Activated CD4-positive, alpha-beta T cell treated with anti-CD3 and anti-CD28 coated beads for 1 hour (primary cell): Measurements from ENCODE around the gene MAEA.

Experiments used
- DNase-seq: peaks from one replicate; pipeline ENCODE4 v3.0.0-alpha.2; 2020

Gene MAEA

GRCh38 chr4:1250527-1250812 lies 39.2 kb upstream of the MAEA start:
- DNase-seq, result no peak

GRCh38 chr4:1250921-1251772 lies 38.5 kb upstream of the MAEA start:
- DNase-seq, result no peak

GRCh38 chr4:1251773-1252066 lies 38.0 kb upstream of the MAEA start:
- DNase-seq, result no peak

- no peak for DNase-seq
These were observed 36.7 kb upstream of the MAEA start for GRCh38 chr4:1252928-1253492.

DNA sequence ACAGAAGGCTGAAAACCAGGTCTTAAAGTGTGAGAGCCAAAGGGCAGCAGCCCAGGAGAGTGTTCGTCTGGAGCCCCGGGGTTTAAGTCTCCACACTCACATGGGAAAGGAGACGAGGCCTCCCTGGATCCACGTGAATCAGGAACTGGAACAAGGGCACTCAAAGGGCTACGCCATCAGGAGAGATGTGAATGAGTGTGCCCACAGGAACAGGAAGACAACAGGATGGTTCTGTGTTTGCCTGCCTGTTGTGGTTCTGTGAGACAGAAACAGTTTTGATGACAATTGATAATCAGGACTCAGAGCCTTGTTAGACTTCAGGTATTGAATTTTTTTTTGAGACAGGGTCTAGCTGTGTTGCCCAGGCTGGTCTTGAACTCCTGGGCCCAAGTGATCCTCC lies 35.9 kb upstream of the MAEA start:
- no peak for DNase-seq

DNA sequence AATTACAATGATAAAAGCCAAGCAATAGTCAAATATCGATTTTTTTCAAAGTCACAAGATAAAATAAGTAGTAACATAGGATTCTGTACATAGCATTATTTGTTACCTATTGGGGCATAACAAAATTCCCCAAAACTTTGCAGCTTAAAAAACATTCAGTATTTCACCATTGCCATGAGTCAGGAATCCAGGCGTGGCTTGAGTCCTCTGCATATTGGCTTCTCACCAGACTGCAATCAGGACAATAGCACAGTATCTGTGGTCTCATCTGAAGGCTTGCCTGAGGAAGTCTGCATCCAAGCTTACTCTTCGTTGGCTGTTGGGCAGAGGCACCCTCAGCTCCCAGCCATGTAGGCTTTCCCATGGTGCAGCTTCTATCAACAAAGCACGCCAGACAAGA lies 34.5 kb upstream of the MAEA start:
- no peak for DNase-seq

- DNase-seq, result no peak
These were observed 34.0 kb upstream of the MAEA start for GRCh38 chr4:1255699-1256098.

- no peak for DNase-seq
These were observed 31.2 kb upstream of the MAEA start for GRCh38 chr4:1258457-1258856.

DNA sequence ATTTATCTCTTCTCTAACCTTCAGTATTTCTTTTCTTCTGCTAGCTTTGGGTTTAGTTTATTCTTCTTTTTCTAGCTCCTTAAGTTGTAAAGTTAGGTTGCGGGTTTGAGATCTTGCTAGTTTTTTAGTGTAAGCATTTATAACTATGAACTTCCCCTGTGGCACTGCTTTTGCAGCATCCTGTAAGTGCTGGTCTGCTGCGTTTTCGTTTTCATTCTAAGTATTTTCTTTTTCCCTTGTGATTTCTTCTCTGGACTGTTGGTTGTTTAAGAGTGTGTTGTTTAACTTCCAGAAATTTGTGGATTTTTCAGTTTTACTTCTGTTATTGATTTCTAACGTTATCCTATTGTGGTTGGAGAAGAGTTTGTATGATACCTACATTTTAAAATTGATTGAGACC lies 29.7 kb upstream of the MAEA start:
- no peak for DNase-seq

- no peak for DNase-seq
These were observed 29.1 kb upstream of the MAEA start for GRCh38 chr4:1260418-1261106.

GRCh38 chr4:1261107-1261928 lies 28.4 kb upstream of the MAEA start:
- DNase-seq, result no peak

DNA sequence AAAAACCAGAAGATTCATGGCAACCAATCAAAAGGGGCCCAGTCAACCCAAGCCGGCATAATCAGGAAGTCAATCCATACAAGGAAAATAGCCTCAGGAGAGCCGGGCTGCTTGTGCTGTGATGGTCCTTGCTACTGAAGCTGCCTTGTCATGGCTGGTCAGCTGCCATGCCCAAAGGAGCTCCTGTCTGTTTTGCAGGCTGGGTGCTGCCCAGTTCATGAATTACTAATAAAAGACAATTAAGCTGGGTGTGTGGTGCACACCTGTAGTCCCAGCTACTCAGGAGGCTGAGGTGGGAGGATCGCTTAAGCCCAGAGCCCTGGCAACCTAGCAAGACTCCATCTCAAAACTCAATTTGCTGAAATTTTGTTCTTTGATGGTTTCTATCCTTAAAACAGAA lies 24.7 kb upstream of the MAEA start:
- DNase-seq, result no peak

DNA sequence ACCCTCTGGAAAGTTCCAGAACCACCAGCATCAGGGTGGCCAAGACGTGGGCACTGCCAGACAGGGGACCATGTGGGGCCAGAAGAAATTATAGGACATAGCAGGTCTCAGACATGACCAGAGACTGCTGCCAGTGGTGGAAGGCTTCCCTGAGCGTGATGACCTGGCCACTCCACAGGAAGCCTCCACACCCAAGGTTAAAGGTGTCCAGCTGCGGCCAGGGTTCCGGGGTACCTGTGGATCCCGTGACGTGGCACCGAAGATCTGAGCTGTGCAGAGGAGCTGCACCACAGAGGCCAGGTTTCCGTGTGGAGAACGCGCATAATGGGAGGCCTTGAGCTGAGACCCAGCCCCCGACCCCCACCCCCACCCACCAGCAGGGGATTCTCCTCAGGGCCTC lies 24.3 kb upstream of the MAEA start:
- DNase-seq, result no peak

DNA sequence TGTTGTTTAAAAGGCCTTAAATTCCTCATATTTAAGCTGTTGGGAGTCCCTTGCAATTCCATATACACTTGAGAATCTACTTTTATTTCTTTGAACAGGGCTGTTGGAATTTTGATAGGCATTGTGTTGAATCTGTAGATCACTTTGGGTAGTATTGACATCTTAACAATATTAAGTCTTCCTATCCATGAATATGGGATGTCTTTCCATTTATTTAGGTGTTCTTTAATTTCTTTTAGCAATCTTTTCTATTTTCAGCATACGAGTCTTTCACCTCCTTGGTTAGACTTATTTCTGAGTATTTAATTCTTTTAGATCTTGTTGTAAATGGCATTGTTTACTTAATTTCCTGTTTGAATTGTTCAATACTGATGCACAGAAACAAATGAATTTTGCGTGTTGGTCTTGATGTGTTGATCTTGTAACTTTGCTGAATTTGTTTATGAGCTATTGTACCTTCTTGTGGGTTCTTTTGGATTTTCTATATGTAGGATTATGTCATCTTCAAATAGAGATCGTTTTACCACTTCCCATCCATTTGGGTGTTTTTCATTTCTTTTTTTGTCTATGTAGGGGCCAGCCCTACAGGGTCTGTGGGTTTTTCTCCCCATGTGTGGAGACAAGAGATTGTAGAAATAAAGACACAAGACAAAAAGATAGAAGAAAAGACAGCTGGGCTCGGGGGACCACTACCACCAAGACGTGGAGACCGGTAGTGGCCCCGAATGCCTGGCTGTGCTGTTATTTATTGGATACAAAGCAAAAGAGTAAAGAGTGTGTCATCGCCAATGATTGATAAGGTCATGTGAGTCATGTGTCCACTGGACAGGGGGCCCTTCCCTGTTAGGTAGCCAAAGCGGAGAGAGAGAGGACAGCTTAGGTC lies 22.6 kb upstream of the MAEA start:
- no peak for DNase-seq

DNA sequence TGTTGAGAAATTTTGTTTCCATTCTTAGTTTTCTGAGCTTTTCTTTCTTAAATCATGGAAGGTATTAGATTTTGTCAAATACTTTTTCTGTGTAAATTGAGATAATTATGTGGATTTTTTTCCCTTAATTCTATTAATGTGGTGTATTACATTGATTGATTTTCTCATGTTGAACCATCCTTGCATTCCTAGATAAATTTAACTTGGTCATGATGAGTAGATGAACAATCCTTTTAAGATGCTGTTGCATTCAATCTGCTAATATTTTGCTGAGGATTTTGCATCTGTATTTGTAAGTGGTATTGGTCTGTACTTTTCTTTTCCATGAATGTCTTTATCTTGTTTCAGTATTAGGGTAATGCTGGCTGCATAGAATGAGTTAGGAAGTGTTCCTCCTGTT lies 20.5 kb upstream of the MAEA start:
- no peak for DNase-seq

DNA sequence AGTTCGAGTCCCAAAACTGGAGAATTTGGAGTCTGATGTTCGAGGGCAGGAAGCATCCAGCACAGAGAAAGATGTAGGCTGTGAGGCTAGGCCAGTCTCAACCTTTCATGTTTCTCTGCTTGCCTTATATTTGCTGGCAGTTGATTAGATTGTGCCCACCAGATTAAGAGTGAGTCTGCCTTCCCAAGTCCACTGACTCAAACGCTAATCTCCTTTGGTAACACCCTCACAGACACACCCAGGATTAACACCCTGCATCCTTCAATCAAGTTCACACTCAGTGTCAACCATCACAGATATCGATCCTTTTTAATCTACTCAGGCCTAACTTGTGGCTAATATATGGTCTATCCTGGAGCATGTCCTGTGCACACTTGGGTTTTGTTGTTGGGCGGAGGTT lies 18.0 kb upstream of the MAEA start:
- no peak for DNase-seq

DNA sequence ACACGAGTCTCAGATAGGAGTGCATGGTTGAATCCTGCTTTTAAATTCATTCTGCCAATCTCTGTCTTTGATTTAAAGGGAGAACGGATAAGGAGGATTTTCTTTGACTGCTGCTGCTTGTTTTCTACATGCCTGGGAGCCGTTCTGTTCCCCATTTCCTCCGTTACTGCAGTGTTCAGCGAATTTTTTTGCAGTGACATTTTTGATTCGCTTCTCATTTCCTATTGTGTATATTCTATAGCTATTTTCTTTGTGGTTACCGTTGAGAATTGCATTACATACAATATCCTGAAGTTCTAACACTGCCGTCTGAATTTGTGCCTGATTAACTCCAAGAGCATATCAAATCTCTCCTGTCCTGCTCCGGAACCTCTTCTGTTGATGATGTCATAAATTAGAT lies 14.8 kb upstream of the MAEA start:
- DNase-seq, result no peak

- DNase-seq, result no peak
These were observed 12.7 kb upstream of the MAEA start for GRCh38 chr4:1276984-1277383.

GRCh38 chr4:1277667-1278665 lies 11.7 kb upstream of the MAEA start:
- DNase-seq, result no peak

GRCh38 chr4:1279253-1279652 lies 10.4 kb upstream of the MAEA start:
- DNase-seq, result no peak

DNA sequence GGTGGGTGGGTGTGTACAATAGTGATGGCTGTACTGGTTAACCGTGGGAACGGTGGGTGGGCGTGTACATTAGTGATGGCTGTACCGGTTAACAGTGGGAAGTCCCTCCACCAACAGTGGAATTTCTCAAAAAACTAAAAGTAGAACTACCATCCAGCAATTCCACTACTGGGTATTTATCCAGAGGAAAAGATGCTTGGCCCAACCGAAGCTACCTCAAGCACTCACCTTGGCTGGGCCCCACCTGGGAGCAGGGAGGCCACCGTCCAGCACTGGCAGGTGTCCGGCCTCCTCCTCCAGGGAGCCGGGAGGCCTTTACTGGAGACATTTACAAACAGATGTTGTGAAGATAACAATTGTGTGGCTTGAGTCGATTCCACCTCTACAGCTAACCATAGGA lies 6.0 kb upstream of the MAEA start:
- DNase-seq, result no peak
